Fibroblast of mammary gland (primary cell): ENCODE measurements around the gene FILIP1L.
"Not testable (repeated sequence)": the region's sequence is repeated elsewhere in the genome, so short reads cannot be mapped to it uniquely, and the experiment has no call there.

Experiments used
- DNase-seq: peaks from one replicate; pipeline ENCODE4 v3.0.0-alpha.2; 2010; ENCODE audit warnings: low read depth
- H3K4me3 ChIP-seq: 2 replicates; pipeline ENCODE4 v1.5.1; 2011; ENCODE audit warnings: low read depth, mild to moderate bottlenecking, low read length, moderate library complexity; ENCODE audit not compliant: control insufficient read depth
- CTCF ChIP-seq: conservative IDR thresholded peaks from 2 replicates; pipeline ENCODE4 v1.5.1; 2011; ENCODE audit warnings: low read depth, low read length, inconsistent platforms; ENCODE audit not compliant: control insufficient read depth, insufficient read depth

The FILIP1L gene

GRCh38 chr3:99842826-99843589, 271.3 kb downstream of the FILIP1L start:
- peak; percentile 70 for DNase-seq
- no peak overlapping the region for H3K4me3 ChIP-seq
- peak; percentile 72 for TF ChIP-seq CTCF

GRCh38 chr3:99841949-99842348, 272.4 kb downstream of the FILIP1L start:
- not testable (repeated sequence) for DNase-seq, H3K4me3 ChIP-seq

GRCh38 chr3:99839613-99840012, 274.7 kb downstream of the FILIP1L start:
- no peak for DNase-seq
- no peak for TF ChIP-seq CTCF

GRCh38 chr3:99838755-99839154, 275.5 kb downstream of the FILIP1L start:
- no peak for DNase-seq
- H3K4me3 ChIP-seq: no peak overlapping the region
- TF ChIP-seq CTCF: no peak

More at GRCh38 chr3:99839613-99840012, 274.7 kb downstream of the FILIP1L start:
- H3K4me3 ChIP-seq: no peak overlapping the region

GRCh38 chr3:99837715-99838114, 276.6 kb downstream of the FILIP1L start:
- no peak for DNase-seq
- no peak for TF ChIP-seq CTCF
- no peak overlapping the region for H3K4me3 ChIP-seq

GRCh38 chr3:99836681-99837080, 277.6 kb downstream of the FILIP1L start:
- H3K4me3 ChIP-seq: no peak overlapping the region
- no peak for TF ChIP-seq CTCF
- DNase-seq: no peak

GRCh38 chr3:99834211-99834957, 279.9 kb downstream of the FILIP1L start:
- no peak overlapping the region for H3K4me3 ChIP-seq
- TF ChIP-seq CTCF: no peak
- no peak for DNase-seq
